ENCODE results near the gene PPP1R10. TPM values are rescaled to one million over a fixed set of nuclear protein-coding genes. Genes with fewer than 3 reads are reported as not detected.

Gene PPP1R10
- total and polyA plus RNA-seq, 2 of the 13 experiments (the other 11 are each of a cell fraction or from before 2014, with no cell fraction given), result 26.3 to 38.4 TPM

DNA sequence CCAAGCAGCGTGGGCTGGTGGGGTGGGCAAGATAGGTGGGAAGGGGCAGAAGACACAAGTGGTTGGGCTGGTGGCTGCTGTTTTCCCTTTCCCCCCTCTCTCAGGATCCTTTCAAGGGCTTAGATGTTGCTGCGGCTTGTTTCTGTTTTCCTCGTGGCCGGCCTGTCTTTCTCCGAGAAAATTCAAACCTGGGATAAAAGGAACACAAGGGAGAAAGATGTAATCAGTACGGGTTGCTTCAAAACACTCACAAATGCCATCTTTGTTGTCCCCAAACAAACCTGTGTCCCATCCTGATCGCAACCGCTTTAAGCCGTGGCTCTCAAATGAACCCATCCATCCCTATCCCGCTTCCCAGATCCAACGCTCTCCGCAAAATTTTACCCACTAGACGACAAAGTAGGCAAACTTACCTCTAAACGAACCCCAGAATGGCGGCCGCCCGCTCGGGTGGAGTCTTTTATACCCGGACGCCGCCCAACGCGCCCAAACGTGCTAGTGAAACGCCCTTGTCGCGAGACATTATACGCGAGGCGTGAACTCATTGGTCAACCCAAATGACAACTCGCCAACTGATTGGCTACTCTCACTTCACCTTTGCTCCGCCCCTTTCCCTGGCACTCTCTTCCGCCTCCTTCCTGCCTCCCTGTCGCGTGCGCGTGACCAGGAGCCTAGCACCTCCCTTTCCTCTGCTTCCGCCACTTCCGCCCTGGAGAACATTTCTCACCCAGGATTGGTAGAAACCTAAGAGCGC, at the start of gene PPP1R10 (continued):
- TF ChIP-seq, protein P1, sequence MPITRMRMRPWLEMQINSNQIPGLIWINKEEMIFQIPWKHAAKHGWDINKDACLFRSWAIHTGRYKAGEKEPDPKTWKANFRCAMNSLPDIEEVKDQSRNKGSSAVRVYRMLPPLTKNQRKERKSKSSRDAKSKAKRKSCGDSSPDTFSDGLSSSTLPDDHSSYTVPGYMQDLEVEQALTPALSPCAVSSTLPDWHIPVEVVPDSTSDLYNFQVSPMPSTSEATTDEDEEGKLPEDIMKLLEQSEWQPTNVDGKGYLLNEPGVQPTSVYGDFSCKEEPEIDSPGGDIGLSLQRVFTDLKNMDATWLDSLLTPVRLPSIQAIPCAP (CRISPR knock-in tag; IDR thresholded peaks at IDR 0.05; ENCODE audit: low read depth), result no peak
- peak; percentile 80 for TF ChIP-seq GABPA (IDR thresholded peaks at IDR 0.05; ENCODE audit: low read depth, low read length)
- TF ChIP-seq GABPA (CRISPR knock-in tag; IDR thresholded peaks at IDR 0.05; ENCODE audit: low read depth), result peak; percentile 96
- peak; percentile 74; the same call in 1 of the 2 replicates for TF ChIP-seq CBFB (CRISPR knock-in tag; IDR thresholded peaks at IDR 0.05)
- 0 out of 2 replicates have a peak, but pooled peaks have one; percentile 19 for TF ChIP-seq ZKSCAN5 (CRISPR knock-in tag; IDR thresholded peaks at IDR 0.05)
- no peak for TF ChIP-seq KLF13 (CRISPR knock-in tag; IDR thresholded peaks at IDR 0.05)
- TF ChIP-seq ZNF33B (CRISPR knock-in tag; IDR thresholded peaks at IDR 0.05), result peak; percentile 89; the same call in 1 of the 2 replicates
- TF ChIP-seq, protein P2, sequence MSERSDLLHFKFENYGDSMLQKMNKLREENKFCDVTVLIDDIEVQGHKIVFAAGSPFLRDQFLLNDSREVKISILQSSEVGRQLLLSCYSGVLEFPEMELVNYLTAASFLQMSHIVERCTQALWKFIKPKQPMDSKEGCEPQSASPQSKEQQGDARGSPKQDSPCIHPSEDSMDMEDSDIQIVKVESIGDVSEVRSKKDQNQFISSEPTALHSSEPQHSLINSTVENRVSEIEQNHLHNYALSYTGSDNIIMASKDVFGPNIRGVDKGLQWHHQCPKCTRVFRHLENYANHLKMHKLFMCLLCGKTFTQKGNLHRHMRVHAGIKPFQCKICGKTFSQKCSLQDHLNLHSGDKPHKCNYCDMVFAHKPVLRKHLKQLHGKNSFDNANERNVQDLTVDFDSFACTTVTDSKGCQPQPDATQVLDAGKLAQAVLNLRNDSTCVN (CRISPR knock-in tag; IDR thresholded peaks at IDR 0.05; ENCODE audit: borderline replicate concordance), result no peak
- TF ChIP-seq, protein P3, sequence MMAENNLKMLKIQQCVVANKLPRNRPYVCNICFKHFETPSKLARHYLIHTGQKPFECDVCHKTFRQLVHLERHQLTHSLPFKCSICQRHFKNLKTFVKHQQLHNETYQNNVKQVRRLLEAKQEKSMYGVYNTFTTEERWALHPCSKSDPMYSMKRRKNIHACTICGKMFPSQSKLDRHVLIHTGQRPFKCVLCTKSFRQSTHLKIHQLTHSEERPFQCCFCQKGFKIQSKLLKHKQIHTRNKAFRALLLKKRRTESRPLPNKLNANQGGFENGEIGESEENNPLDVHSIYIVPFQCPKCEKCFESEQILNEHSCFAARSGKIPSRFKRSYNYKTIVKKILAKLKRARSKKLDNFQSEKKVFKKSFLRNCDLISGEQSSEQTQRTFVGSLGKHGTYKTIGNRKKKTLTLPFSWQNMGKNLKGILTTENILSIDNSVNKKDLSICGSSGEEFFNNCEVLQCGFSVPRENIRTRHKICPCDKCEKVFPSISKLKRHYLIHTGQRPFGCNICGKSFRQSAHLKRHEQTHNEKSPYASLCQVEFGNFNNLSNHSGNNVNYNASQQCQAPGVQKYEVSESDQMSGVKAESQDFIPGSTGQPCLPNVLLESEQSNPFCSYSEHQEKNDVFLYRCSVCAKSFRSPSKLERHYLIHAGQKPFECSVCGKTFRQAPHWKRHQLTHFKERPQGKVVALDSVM (CRISPR knock-in tag; IDR thresholded peaks at IDR 0.05), result no peak
- TF ChIP-seq, protein P4, sequence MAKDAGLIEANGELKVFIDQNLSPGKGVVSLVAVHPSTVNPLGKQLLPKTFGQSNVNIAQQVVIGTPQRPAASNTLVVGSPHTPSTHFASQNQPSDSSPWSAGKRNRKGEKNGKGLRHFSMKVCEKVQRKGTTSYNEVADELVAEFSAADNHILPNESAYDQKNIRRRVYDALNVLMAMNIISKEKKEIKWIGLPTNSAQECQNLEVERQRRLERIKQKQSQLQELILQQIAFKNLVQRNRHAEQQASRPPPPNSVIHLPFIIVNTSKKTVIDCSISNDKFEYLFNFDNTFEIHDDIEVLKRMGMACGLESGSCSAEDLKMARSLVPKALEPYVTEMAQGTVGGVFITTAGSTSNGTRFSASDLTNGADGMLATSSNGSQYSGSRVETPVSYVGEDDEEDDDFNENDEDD (CRISPR knock-in tag; IDR thresholded peaks at IDR 0.05; ENCODE audit: borderline replicate concordance), result no peak; the same call in 1 of the 2 replicates
- TF ChIP-seq SUZ12 (IDR thresholded peaks at IDR 0.05; ENCODE audit: low read depth, low read length), result no peak
- no peak; the same call in 1 of the 2 replicates for TF ChIP-seq HDAC1 (CRISPR knock-in tag; IDR thresholded peaks at IDR 0.05)
- TF ChIP-seq STAT5B (CRISPR knock-in tag; IDR thresholded peaks at IDR 0.05), result 0 out of 2 replicates have a peak, but pooled peaks have one; percentile 62
- no peak; the same call in 1 of the 2 replicates for TF ChIP-seq ZNF558 (CRISPR knock-in tag; IDR thresholded peaks at IDR 0.05; ENCODE audit: borderline replicate concordance)
- no peak; the same call in 1 of the 2 replicates for TF ChIP-seq ZNF891 (CRISPR knock-in tag; IDR thresholded peaks at IDR 0.05)
- no peak for TF ChIP-seq JUN (CRISPR knock-in tag; IDR thresholded peaks at IDR 0.05)
- TF ChIP-seq THAP11 (CRISPR knock-in tag; IDR thresholded peaks at IDR 0.05), result peak; percentile 93
- TF ChIP-seq SP5 (CRISPR knock-in tag; IDR thresholded peaks at IDR 0.05; ENCODE audit: borderline replicate concordance, low read depth), result peak; percentile 50; the same call in 1 of the 2 replicates
- no peak; the same call in 1 of the 2 replicates for TF ChIP-seq ETV5 (CRISPR knock-in tag; IDR thresholded peaks at IDR 0.05; ENCODE audit: borderline replicate concordance)
- no peak; the same call in 1 of the 2 replicates for TF ChIP-seq GZF1 (CRISPR knock-in tag; IDR thresholded peaks at IDR 0.05)
- TF ChIP-seq ZKSCAN8 (CRISPR knock-in tag; IDR thresholded peaks at IDR 0.05; ENCODE audit: borderline replicate concordance), result no peak
- TF ChIP-seq NR2F1 (CRISPR knock-in tag; IDR thresholded peaks at IDR 0.05), result peak in 1 of 2 experiments; percentile 53; a peak in 1 of 4 replicates
- TF ChIP-seq ZNF549 (CRISPR knock-in tag; IDR thresholded peaks at IDR 0.05), result no peak
